HG03039 (cell line): ENCODE data around the gene ADM5.

Experiments used
- ATAC-seq: cut with Tn5 transposase; IDR thresholded peaks from one replicate; pipeline ENCODE4 v1.9.1; 2021; ENCODE audit warnings: mild to moderate bottlenecking, moderate library complexity; ENCODE audit not compliant: unreplicated experiment

ADM5 gene

GRCh38 chr19:49679771-49680413, 9.5 kb upstream of the ADM5 start:
- no peak for ATAC-seq

- no peak for ATAC-seq
These were observed 8.7 kb upstream of the ADM5 start for GRCh38 chr19:49680421-49681351.

GRCh38 chr19:49681830-49682229, 7.6 kb upstream of the ADM5 start:
- no peak for ATAC-seq

- no peak for ATAC-seq
These were observed 7.1 kb upstream of the ADM5 start for GRCh38 chr19:49682274-49682673.

GRCh38 chr19:49683814-49684250, 5.6 kb upstream of the ADM5 start:
- no peak for ATAC-seq

- no peak for ATAC-seq
These were observed 5.0 kb upstream of the ADM5 start for GRCh38 chr19:49684251-49684982.

- ATAC-seq: no peak
These were observed 4.3 kb upstream of the ADM5 start for GRCh38 chr19:49684983-49685553.

GRCh38 chr19:49685845-49686332, 3.5 kb upstream of the ADM5 start:
- ATAC-seq: no peak

GRCh38 chr19:49686503-49687088, 2.8 kb upstream of the ADM5 start:
- ATAC-seq: no peak

GRCh38 chr19:49687150-49687549, 2.2 kb upstream of the ADM5 start:
- ATAC-seq: no peak

GRCh38 chr19:49687566-49688316, 1.7 kb upstream of the ADM5 start:
- no peak for ATAC-seq

GRCh38 chr19:49688531-49689132, 762 bp upstream of the ADM5 start:
- ATAC-seq: no peak

GRCh38 chr19:49690079-49690655, 773 bp downstream of the ADM5 start:
- no peak for ATAC-seq

- no peak for ATAC-seq
These were observed 1.4 kb downstream of the ADM5 start, which contains the start of gene CPT1C for GRCh38 chr19:49690656-49691242. TSS of gene CPT1C (plus strand) at chr19:49691116. CDS start at chr19:49692253, 1,137 bp downstream.

GRCh38 chr19:49691243-49692146, 2.1 kb downstream of the ADM5 start:
- ATAC-seq: no peak

GRCh38 chr19:49692147-49692506, 2.7 kb downstream of the ADM5 start:
- ATAC-seq: no peak

GRCh38 chr19:49696115-49696514, 6.7 kb downstream of the ADM5 start:
- no peak for ATAC-seq

GRCh38 chr19:49696865-49697264, 7.5 kb downstream of the ADM5 start:
- ATAC-seq: no peak
